Tibial artery (tissue), 4 donors: ENCODE results near the gene RPP40.
A peak's percentile ranks its signal among the peaks of the same experiment; 100 is the strongest.

Experiments
- DNase-seq, 2 donors: peaks; one replicate each; pipeline ENCODE4 v3.0.0-alpha.2; 2019
- H3K27ac ChIP-seq, 2 donors: fragments of 200-600 bp; sonication (generic) in 1 of 2; 1 replicate in 1 of 2; 2 replicates in 1 of 2; pipeline ENCODE4 v1.5.1; 2018 to 2019; ENCODE audit warnings: mild to moderate bottlenecking in 1 of 2
- H3K27me3 ChIP-seq, 2 donors: fragments of 200-600 bp; sonication (generic) in 1 of 2; one replicate each; pipeline versions ENCODE4 v1.5.1 to v1.6.0; 2016 to 2019
- H3K36me3 ChIP-seq, 3 donors: fragments of 200-600 bp; sonication (generic) in 2 of 3; one replicate each; pipeline ENCODE4 v1.5.1; 2016 to 2019; ENCODE audit warnings: mild to moderate bottlenecking in 2 of 3
- H3K4me1 ChIP-seq, 4 donors: fragments of 200-600 bp; sonication (generic) in 2 of 4; 1 replicate in 3 of 4; 2 replicates in 1 of 4; pipeline ENCODE4 v1.5.1; 2016 to 2019
- H3K4me3 ChIP-seq, 2 donors: fragments of 200-600 bp; sonication (generic) in 1 of 2; 1 replicate in 1 of 2; 2 replicates in 1 of 2; pipeline ENCODE4 v1.5.1; 2018 to 2019; ENCODE audit warnings: mild to moderate bottlenecking in 2 of 2
- H3K9me3 ChIP-seq, 3 donors: fragments of 200-600 bp; sonication (generic) in 1 of 3; one replicate each; pipeline ENCODE4 v1.5.1; 2016 to 2019
- CTCF ChIP-seq, 2 experiments: fragments of 200-600 bp in 1 of 2; fragments of 450-650 bp in 1 of 2; IDR thresholded peaks; one replicate each; pipeline ENCODE4 v1.5.1; 2017 to 2019; ENCODE audit warnings: antibody characterized with exemption in 2 of 2, mild to moderate bottlenecking in 1 of 2, moderate library complexity in 1 of 2
- intact Hi-C: fragments of 100-400 bp; cut with DNase I; formaldehyde crosslinking; loops from one replicate; pipeline ENCODE4 v1.15.0; 2023; ENCODE audit warnings: low total_unique reads

RPP40 gene

DNA sequence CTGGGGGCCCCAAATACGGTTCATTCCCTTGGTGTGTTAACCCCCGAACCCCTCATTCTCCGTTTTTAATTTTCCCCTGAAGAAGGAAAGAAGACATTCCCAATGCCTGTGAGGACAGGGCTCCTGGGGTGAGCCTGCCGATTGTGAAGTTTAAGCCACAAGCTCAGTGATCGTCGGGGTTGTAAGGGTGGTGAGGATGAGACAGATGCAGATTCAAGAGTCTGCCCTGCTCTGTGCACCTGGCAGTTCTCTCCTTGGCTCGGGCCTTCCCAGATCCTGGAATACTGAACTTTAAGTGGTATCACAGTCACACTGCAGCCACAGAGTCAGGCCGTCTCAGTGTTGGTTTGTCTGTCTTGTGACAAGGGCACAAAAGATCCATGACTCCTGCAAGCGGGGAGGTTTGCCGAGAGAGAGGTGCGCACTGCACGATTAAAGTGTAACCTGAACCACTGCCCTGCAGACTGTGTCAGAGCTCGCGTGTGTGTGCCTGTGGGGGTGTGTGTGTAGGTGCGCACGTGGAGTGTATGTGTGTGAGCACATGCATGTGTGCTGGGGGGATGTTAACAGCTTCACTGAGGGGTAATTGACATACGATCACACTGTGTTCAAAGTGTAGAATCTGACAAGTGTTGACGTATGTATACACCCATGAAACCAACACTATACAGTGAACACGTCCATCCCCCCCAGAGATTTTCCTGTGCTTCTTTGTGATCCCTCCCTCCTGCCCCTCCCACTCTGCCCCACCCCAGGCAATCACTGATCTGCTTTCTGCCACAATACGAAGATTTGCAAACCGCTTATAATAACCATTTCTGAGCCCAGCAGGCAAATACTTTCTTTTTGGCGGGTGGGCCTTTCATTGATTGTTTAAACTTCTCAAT lies 38.9 kb downstream of the RPP40 start:
- H3K4me1 ChIP-seq: no peaks in the 10 kb centered on the region
- no peak for TF ChIP-seq CTCF (IDR thresholded peaks at IDR 0.05)
- no peaks in the 10 kb centered on the region for H3K36me3 ChIP-seq
- H3K27ac ChIP-seq: no peak overlapping the region
- peak in 1 of 2 donors; percentile 34 for DNase-seq
- intact Hi-C loops: no loop called here
- no peaks in the 10 kb centered on the region for H3K27me3 ChIP-seq
- no peaks in the 10 kb centered on the region for H3K9me3 ChIP-seq
- H3K4me3 ChIP-seq: no peak overlapping the region

GRCh38 chr6:4962905-4963304 lies 40.9 kb downstream of the RPP40 start:
- intact Hi-C loops: no loop called here
- no peaks in the 10 kb centered on the region for H3K27me3 ChIP-seq

DNA sequence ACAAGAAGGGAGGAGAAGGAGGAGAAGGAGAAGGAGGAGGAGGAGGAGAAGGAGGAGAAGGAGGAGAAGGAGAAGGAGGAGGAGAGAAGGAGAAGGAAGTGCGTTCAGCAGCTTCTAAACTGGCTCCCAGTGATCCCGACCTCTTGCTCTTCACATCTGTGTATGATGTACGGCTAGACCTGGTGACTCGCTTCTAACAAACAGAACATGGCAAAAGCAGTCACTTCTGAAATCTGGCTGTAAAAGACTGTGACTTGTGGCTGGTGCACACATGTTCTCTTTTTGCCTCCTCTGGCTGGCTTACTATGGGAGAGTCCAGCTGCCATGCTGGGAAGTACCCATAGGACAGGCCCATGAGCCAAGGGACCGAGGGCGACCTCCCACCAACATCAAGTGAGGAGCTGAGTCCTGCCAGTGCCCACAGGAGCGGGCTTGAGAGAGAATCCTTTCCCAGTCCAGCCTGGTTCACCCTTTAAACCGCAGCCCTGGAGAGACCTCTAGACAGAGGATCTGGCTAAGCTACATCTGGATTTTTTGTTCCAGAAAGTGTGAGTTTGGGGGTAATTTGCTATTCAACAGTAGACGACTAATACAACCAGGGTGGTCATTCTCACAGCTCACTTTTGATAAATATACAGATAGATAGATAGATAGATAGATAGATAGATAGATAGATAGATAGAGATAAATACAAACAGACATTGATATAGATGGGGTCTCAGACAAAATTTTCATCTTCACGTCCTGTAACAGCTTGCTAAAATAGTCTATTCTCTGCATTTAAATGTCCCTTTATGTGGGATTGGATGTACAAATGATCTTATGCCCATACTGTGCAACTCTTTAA lies 42.3 kb downstream of the RPP40 start:
- Histone ChIP-seq H3K36me3 (peaks cover 0 to 1% (median 0%) of the 10 kb centered on the region in 3 donors), H3K9me3 (no peaks in the 10 kb centered on the region)
- intact Hi-C loops: no loop called here

More at GRCh38 chr6:4962905-4963304, 40.9 kb downstream of the RPP40 start:
- no peak for DNase-seq
- Histone ChIP-seq H3K27ac (no peak overlapping the region), H3K4me1 (no peaks in the 10 kb centered on the region), H3K9me3 (no peaks in the 10 kb centered on the region), H3K4me3 (no peak overlapping the region), H3K36me3 (no peaks in the 10 kb centered on the region)
- TF ChIP-seq CTCF (IDR thresholded peaks at IDR 0.05): no peak

DNA sequence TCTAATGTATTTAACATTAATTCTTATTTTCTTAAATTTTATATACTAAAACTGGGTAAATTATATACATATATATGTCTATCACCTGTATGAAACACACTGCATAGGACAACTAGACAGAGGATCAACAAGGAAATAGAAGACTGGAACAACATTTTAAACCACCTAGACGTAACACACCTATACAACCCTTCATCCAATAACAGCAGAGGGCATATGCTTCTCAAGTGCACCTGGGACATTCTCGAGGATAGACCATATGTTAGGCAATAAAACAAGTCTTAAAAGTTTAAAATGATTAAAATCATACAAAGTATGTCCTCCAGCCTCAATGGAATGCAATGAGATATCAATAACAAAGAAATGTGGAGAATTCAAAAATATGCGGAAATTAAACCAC lies 45.2 kb downstream of the RPP40 start:
- Histone ChIP-seq H3K4me1 (no peaks in the 10 kb centered on the region), H3K4me3 (no peak overlapping the region), H3K36me3 (peaks cover 10 to 26% (median 14%) of the 10 kb centered on the region in 3 donors), H3K9me3 (no peaks in the 10 kb centered on the region), H3K27me3 (no peaks in the 10 kb centered on the region), H3K27ac (no peak overlapping the region)
- TF ChIP-seq CTCF (IDR thresholded peaks at IDR 0.05): no peak
- DNase-seq: no peak
- intact Hi-C loops: no loop called here

More for the DNA sequence above, 42.3 kb downstream of the RPP40 start:
- H3K4me3 ChIP-seq: no peak overlapping the region
- no peak for TF ChIP-seq CTCF (IDR thresholded peaks at IDR 0.05)
- H3K27ac ChIP-seq: no peak overlapping the region
- DNase-seq: no peak
- no peaks in the 10 kb centered on the region for H3K4me1 ChIP-seq
- no peaks in the 10 kb centered on the region for H3K27me3 ChIP-seq

GRCh38 chr6:4957521-4958231 lies 46.2 kb downstream of the RPP40 start:
- H3K4me3 ChIP-seq: no peak overlapping the region
- peaks cover 15 to 36% (median 21%) of the 10 kb centered on the region in 3 donors for H3K36me3 ChIP-seq
- no peak for DNase-seq
- peak in 1 of 2 experiments; percentile 11 for TF ChIP-seq CTCF (IDR thresholded peaks at IDR 0.05)
- intact Hi-C loops: no loop called here
- no peak overlapping the region for H3K27ac ChIP-seq
- H3K27me3 ChIP-seq: no peaks in the 10 kb centered on the region
- H3K4me1 ChIP-seq: no peaks in the 10 kb centered on the region
- no peaks in the 10 kb centered on the region for H3K9me3 ChIP-seq
